ENCODE results near the gene GOLGB1. TPM values are rescaled to one million over a fixed set of nuclear protein-coding genes. Genes with fewer than 3 reads are reported as not detected.

Gene GOLGB1
- total RNA-seq, result 40.8 TPM

DNA sequence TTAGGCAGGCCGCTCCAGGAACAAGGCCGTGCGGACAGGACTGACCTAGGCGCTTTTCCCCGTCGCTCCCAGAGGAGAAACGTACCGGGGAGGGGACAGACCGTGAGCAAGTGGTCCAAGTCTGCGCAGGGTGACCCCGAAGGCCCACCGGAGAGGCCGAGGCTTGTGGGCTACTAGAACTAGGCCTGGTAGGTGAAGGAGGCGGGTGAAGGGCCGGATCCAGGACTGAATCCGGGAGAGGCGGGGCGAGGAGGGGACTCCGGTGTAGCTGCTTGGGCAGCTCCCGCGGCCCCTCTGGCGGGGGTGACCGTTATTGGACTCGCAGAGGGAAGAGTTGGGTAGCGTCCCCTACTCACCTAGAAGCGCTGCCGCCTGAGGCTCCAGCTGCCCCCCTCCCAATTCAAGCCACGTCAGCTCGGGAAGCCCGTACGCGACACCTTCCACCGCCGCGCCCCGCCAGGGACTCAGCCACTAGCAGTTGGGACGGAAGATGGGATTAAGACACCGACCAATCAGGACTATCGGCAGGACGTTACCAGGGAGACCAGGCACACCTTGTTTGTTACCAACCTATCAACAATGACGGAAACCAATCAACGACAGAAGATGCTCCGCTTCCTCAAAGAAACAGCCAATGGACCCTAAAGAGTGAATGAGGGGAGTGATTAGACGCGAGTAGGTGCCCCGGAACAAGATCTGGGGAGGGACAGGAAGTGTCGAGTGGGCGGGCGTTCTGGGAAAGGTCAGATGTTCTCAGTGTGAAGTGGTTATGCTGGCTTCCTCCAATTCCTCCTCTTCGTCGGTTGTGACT lies at the start of gene GOLGB1:
Gene GOLGB1 (minus strand): TSS at position 466 of the 811 bp plus-strand sequence. CDS start 18,770 bp downstream, outside the sequence.

GRCh38 chr3:121660356-121661171 lies 89.0 kb downstream of the GOLGB1 start, which contains the start of gene HCLS1:
Gene HCLS1, minus strand, starts transcription at chr3:121660903. Its CDS starts 2,556 bp downstream, at chr3:121658347.

Small RNAs within 50 kb of the gene (small RNA-seq; reads per million reads assigned to genes)
- gene RNU4-62P, result not detected

Other genes starting within 250 kb of the GOLGB1 start
- 2.5 TPM for gene POLQ, start 203.8 kb downstream of the GOLGB1 start, total RNA-seq
- gene ARGFX, start 181.8 kb downstream of the GOLGB1 start, total RNA-seq, result not detected
- gene FBXO40, start 156.4 kb downstream of the GOLGB1 start, total RNA-seq, result not detected
- gene HCLS1, start 88.8 kb downstream of the GOLGB1 start, total RNA-seq, result 4.6 TPM
- 22.8 TPM for gene IQCB1, start 85.3 kb upstream of the GOLGB1 start, total RNA-seq
- gene EAF2, start 85.5 kb upstream of the GOLGB1 start, total RNA-seq, result 11.3 TPM
- gene SLC15A2, start 144.7 kb upstream of the GOLGB1 start, total RNA-seq, result 29.5 TPM

Measured in diencephalon (tissue), 1 donor.